SH-SY5Y (cell line): ENCODE measurements around the gene BRSK2.

Source experiments
- GATA2 ChIP-seq: IDR thresholded peaks from 2 replicates; pipeline ENCODE4 v1.6.1; 2011; ENCODE audit warnings: mild to moderate bottlenecking, low read depth, low read length
- GATA3 ChIP-seq: IDR thresholded peaks from 2 replicates; pipeline ENCODE4 v1.6.1; 2011; ENCODE audit warnings: low read depth, mild to moderate bottlenecking, low read length, moderate library complexity

DNA sequence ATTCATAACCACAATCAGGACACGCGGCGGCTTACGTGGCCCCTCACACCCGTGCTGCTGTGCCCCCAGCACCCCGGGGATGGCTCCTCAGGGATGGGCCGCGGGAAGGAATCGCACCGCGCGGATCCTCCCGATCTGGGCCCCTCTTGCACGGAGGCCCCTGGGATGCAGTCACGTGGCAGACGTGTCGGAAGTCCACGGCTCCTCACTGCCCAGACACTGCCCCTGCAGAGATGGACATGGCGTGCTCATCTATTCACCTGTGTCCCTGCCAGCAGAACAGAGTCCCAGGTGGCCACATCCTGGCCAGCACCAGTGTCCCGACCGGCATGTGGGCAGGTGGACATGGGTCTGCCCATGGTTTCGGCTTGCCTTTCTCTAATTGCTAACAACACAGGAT lies 84.1 kb downstream of the BRSK2 start:
- TF ChIP-seq GATA2 (no peak), GATA3 (no peak)
